Neuronal stem cell (in vitro differentiated cells): ENCODE measurements around the gene TMEM181.
"Not testable (repeated sequence)": the region's sequence is repeated elsewhere in the genome, so short reads cannot be mapped to it uniquely, and the experiment has no call there.

Experiments
- DNase-seq: peaks from one replicate; pipeline ENCODE4 v3.0.0-alpha.2; 2013; ENCODE audit warnings: low spot score
- H2AFZ ChIP-seq: one replicate; pipeline ENCODE4 v1.6.1; 2013; ENCODE audit warnings: mild to moderate bottlenecking, low read length, inconsistent platforms
- H2AK5ac ChIP-seq: 2 replicates; pipeline ENCODE4 v1.6.1; 2013; ENCODE audit warnings: low read depth, mild to moderate bottlenecking, inconsistent platforms, low read length, moderate library complexity, mixed read lengths
- H2BK120ac ChIP-seq: 2 replicates; pipeline ENCODE4 v1.6.1; 2013; ENCODE audit warnings: low read depth, mild to moderate bottlenecking, inconsistent platforms, low read length, moderate library complexity, mixed read lengths
- H2BK12ac ChIP-seq: one replicate; pipeline ENCODE4 v1.6.1; 2013; ENCODE audit warnings: low read length, inconsistent platforms
- H2BK15ac ChIP-seq: 2 replicates; pipeline ENCODE4 v1.6.1; 2013; ENCODE audit warnings: mild to moderate bottlenecking, low read length, inconsistent platforms, mixed read lengths
- H2BK5ac ChIP-seq: one replicate; pipeline ENCODE4 v1.6.1; 2013; ENCODE audit warnings: inconsistent platforms, mild to moderate bottlenecking, low read length, moderate library complexity
- H3K14ac ChIP-seq: one replicate; pipeline ENCODE4 v1.6.1; 2013; ENCODE audit warnings: low read length, inconsistent platforms
- H3K18ac ChIP-seq: 2 replicates; pipeline ENCODE4 v1.6.1; 2013; ENCODE audit warnings: low read length, inconsistent platforms
- H3K23ac ChIP-seq: 2 replicates; pipeline ENCODE4 v1.6.1; 2013; ENCODE audit warnings: low read depth, mild to moderate bottlenecking, mixed read lengths, low read length, inconsistent platforms; ENCODE audit not compliant: poor library complexity
- H3K27ac ChIP-seq: replicated peaks from 3 replicates; pipeline ENCODE4 v1.5.1; 2013; ENCODE audit warnings: low read length, inconsistent platforms
- H3K27me3 ChIP-seq, 3 experiments: 2 replicates each; pipeline ENCODE4 v1.6.1; 2013; ENCODE audit warnings: low read length in 3 of 3, mild to moderate bottlenecking in 2 of 3, inconsistent platforms in 1 of 3, low read depth in 1 of 3, mixed read lengths in 1 of 3, moderate library complexity in 1 of 3; ENCODE audit not compliant: control insufficient read depth in 3 of 3, insufficient read depth in 3 of 3
- H3K36me3 ChIP-seq, 2 donors: replicated peaks in 1 of 2; 2 replicates each; pipeline ENCODE4 v1.6.1; 2013; ENCODE audit warnings: low read length in 2 of 2; ENCODE audit not compliant: control insufficient read depth in 2 of 2, insufficient read depth in 2 of 2
- H3K4ac ChIP-seq: 2 replicates; pipeline ENCODE4 v1.6.1; 2013; ENCODE audit warnings: inconsistent platforms, mild to moderate bottlenecking, low read length, moderate library complexity
- H3K4me1 ChIP-seq, 2 donors: 1 replicate in 1 of 2; 2 replicates in 1 of 2; pipeline ENCODE4 v1.6.1; 2013; ENCODE audit warnings: low read length in 2 of 2, low read depth in 1 of 2; ENCODE audit not compliant: control insufficient read depth in 2 of 2, insufficient read depth in 1 of 2
- H3K4me2 ChIP-seq: one replicate; pipeline ENCODE4 v1.6.1; 2013; ENCODE audit warnings: mild to moderate bottlenecking, low read length, inconsistent platforms; ENCODE audit not compliant: insufficient read depth, poor library complexity, severe bottlenecking
- H3K4me3 ChIP-seq, 2 donors: 2 replicates each; pipeline ENCODE4 v1.5.1; 2013; ENCODE audit warnings: low read length in 2 of 2, mild to moderate bottlenecking in 2 of 2, inconsistent platforms in 1 of 2, moderate library complexity in 1 of 2
- H3K79me1 ChIP-seq: one replicate; pipeline ENCODE4 v1.6.1; 2013; ENCODE audit warnings: low read depth, mild to moderate bottlenecking, inconsistent platforms, low read length, moderate library complexity
- H3K9ac ChIP-seq: one replicate; pipeline ENCODE4 v1.6.1; 2013; ENCODE audit warnings: mild to moderate bottlenecking, low read depth, low read length, inconsistent platforms; ENCODE audit not compliant: poor library complexity
- H3K9me3 ChIP-seq, 2 donors: replicated peaks in 1 of 2; 2 replicates each; pipeline versions ENCODE3 to v1.6.1; 2013; ENCODE audit warnings: low read length in 2 of 2, mild to moderate bottlenecking in 2 of 2, inconsistent platforms in 1 of 2, low read depth in 1 of 2, mixed read lengths in 1 of 2, moderate library complexity in 1 of 2; ENCODE audit not compliant: control insufficient read depth in 2 of 2, insufficient read depth in 1 of 2
- H4K8ac ChIP-seq: one replicate; pipeline ENCODE4 v1.6.1; 2013; ENCODE audit warnings: low read depth, mild to moderate bottlenecking, inconsistent platforms, low read length, moderate library complexity
- H4K91ac ChIP-seq: one replicate; pipeline ENCODE4 v1.6.1; 2013; ENCODE audit warnings: low read length, low read depth, mild to moderate bottlenecking, inconsistent platforms; ENCODE audit not compliant: poor library complexity
- WGBS, 2 donors: extraction: QIAGEN DNeasy Blood & Tissue Kit; methylation state at CpG; one replicate each; pipeline ENCODE4 v1.1.7; 2013; ENCODE audit warnings: missing lambda C conversion rate in 2 of 2, mixed read lengths in 1 of 2; ENCODE audit not compliant: insufficient read length in 2 of 2, insufficient replicate concordance in 1 of 2; ENCODE audit errors: extremely low coverage in 2 of 2; 5-methylcytosine and 5-hydroxymethylcytosine counted together

Gene TMEM181

DNA sequence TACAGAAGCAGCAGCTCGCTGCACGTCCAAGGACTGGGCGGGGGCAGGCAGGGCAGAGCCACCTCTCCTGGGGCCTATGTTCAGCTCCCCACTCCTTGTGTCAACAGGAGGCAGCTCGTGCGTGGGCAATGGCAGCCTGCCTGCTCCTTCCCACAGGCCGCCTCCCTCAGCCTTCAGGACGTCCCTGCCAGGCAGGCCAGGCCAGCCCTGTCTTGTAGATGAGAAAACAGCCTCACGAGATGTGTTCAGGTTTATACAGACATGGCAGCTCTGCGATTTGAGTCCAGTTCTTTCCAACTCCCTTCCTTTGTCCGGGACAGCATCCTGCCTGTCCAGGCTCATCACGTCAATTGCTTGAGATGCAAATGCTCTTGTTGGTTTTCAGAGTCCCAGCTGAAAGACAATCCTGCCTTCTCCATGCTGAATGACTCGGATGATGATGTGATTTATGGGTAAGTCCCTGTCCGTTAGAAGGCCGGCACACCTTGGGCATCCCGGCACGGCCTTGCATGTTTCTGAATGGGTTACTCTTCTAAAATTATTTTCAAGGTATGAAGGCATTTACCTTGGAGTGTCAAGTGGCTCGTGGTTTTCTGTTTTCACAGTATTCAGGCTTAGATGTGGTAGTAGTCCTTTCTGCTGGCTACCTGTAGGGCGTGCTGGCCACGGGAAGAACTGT, 71.2 kb downstream of the TMEM181 start:
- no peaks in the 10 kb centered on the region for H3K27me3 ChIP-seq
- H3K36me3 ChIP-seq, result peaks cover 17 to 94% of the 10 kb centered on the region in 2 donors
- no peaks in the 10 kb centered on the region for H3K9me3 ChIP-seq
- H2BK5ac ChIP-seq, result no peak overlapping the region
- peak overlapping the region; percentile 82 for H3K9ac ChIP-seq
- no peak overlapping the region for H3K14ac ChIP-seq
- H4K8ac ChIP-seq, result peak overlapping the region; percentile 74
- H2BK12ac ChIP-seq, result no peak overlapping the region
- H3K4me2 ChIP-seq, result no peak overlapping the region
- no peak overlapping the region for H2AK5ac ChIP-seq
- H2BK120ac ChIP-seq, result peak overlapping the region; percentile 16
- H3K4me1 ChIP-seq, result peaks cover 0 to 2% of the 10 kb centered on the region in 2 donors
- DNase-seq, result no peak
- H3K4me3 ChIP-seq, result no peak overlapping the region
- H3K18ac ChIP-seq, result peak overlapping the region; percentile 18
- no peak overlapping the region for H3K27ac ChIP-seq
- no CpG with 5 or more reads among the region's 19 CpGs for WGBS, 2 donors
- H3K4ac ChIP-seq, result no peak overlapping the region
- H4K91ac ChIP-seq, result no peak overlapping the region
- no peak overlapping the region for H2AFZ ChIP-seq
- peak overlapping the region; percentile 62 for H3K23ac ChIP-seq
- no peak overlapping the region for H2BK15ac ChIP-seq
- no peaks in the 10 kb centered on the region for H3K79me1 ChIP-seq

DNA sequence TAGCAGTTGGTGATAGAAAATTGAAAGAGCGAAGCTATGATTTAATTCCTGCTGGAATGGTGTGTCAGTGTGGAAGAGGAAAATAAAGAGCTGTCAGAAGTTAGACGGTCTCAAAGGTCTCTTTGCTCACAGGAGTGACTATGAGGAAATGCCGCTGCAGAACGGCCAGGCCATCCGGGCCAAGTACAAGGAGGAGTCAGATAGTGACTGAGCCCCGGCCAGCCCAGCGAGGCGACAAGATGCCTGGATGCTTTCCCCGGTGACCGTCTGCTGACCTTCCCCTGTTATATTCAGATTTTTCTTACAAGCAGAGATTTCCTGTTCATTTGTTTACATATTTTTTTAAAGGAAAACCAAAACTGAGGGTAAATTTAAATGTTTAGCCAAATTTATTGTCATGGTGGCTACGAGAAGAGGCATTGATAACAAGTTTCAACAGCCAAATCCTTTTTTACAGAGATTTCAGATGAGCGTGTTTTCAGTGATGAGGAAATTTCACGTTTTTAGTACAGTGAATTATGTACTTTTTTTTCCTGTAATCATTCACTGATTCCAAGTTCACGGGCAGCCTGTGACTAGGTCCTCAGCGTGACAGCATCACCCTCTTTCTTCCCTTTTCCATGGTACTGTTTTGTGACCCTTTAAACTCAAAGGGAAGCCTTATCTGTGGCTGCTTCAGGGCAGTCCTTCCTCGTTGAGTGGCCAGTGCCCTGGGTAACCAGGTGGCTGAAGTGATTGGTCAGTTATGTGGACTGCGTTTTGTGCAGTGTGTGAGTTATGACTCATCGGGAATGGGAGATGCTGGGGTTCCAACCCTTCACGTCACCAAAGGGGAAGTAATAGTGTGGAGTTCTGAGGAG, 72.0 kb downstream of the TMEM181 start:
- WGBS, 2 donors, result no CpG with 5 or more reads among the region's 19 CpGs
- Histone ChIP-seq H3K79me1 (no peaks in the 10 kb centered on the region), H3K4me1 (peaks cover 0 to 2% of the 10 kb centered on the region in 2 donors), H3K27ac (no peak overlapping the region), H3K4me2 (no peak overlapping the region), H3K36me3 (peaks cover 16 to 94% of the 10 kb centered on the region in 2 donors), H2BK12ac (no peak overlapping the region), H2AK5ac (no peak overlapping the region), H3K23ac (no peak overlapping the region), H3K18ac (no peak overlapping the region), H3K4ac (no peak overlapping the region), H3K27me3 (no peaks in the 10 kb centered on the region), H2BK15ac (no peak overlapping the region), H3K4me3 (no peak overlapping the region), H3K14ac (no peak overlapping the region), H4K8ac (peak overlapping the region; percentile 94), H2BK5ac (no peak overlapping the region), H2AFZ (no peak overlapping the region), H3K9me3 (no peaks in the 10 kb centered on the region), H4K91ac (no peak overlapping the region), H2BK120ac (no peak overlapping the region), H3K9ac (no peak overlapping the region)
- DNase-seq, result no peak

DNA sequence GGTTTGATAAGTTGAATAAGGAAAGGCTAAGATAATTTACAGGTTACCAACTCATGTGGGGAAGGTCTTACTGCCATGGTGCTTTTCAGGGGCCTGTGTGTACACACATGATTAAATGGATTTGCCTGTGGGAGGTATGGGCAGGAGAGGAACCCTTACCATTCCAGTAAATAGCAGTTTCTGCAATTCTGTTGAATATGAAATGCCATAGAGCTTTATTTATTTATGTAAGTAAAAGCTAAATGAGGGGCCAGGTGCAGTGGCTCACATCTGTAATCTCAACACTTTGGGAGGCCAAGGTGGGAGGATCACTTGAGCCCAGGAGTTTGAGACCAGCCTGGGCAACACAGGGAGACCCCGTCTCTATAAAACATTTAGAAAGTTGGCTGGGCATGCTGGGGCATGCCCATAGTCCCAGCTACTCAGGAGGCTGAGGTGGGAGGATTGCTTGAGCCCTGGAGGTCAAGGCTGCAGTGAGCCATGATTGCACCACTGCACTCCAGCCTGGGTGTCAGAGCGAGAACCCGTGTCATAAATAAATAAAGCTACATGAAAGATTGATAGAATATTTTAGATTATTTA, 72.7 kb downstream of the TMEM181 start:
- not testable (repeated sequence) for H3K27me3 ChIP-seq, H3K4me2 ChIP-seq, H3K18ac ChIP-seq, H3K23ac ChIP-seq, H3K4ac ChIP-seq, H3K27ac ChIP-seq, H3K4me3 ChIP-seq, H3K9me3 ChIP-seq, H4K8ac ChIP-seq, H2BK12ac ChIP-seq, H4K91ac ChIP-seq, H3K4me1 ChIP-seq, H3K79me1 ChIP-seq, H3K9ac ChIP-seq, H2BK15ac ChIP-seq, H2BK120ac ChIP-seq, H2BK5ac ChIP-seq, H2AK5ac ChIP-seq, H2AFZ ChIP-seq, H3K14ac ChIP-seq, DNase-seq
- H3K36me3 ChIP-seq, result peaks cover 13 to 94% of the 10 kb centered on the region in 2 donors
- no CpG with 5 or more reads among the region's 3 CpGs for WGBS, 2 donors

DNA sequence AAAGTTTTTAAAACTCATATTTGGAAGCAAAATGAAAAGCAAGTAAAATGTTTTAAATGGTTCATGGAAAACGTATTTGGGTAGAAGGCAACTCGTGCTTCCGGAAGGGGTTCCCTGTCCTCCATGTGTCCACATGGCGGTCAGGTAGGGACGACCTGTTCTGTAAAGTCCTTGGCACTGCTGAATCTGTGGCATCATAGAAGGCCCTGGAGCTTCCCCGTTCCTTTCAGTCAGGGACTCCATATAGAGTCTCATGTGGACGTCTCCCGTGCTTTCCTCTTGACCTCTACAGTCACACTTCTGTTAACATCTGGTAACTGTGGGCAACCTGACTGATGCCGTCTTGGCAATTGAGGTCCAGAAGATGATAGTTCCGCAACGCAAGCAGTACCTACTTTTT, 73.2 kb downstream of the TMEM181 start:
- Histone ChIP-seq H3K79me1 (no peaks in the 10 kb centered on the region), H2BK5ac (no peak overlapping the region), H3K4ac (no peak overlapping the region), H3K27ac (no peak overlapping the region), H3K4me1 (peaks cover 0 to 2% of the 10 kb centered on the region in 2 donors), H2BK12ac (no peak overlapping the region), H4K8ac (no peak overlapping the region), H3K36me3 (peaks cover 13 to 94% of the 10 kb centered on the region in 2 donors), H2BK15ac (no peak overlapping the region), H3K4me2 (no peak overlapping the region), H2AK5ac (no peak overlapping the region), H3K18ac (peak overlapping the region; percentile 24), H3K27me3 (no peaks in the 10 kb centered on the region), H3K4me3 (no peak overlapping the region), H4K91ac (no peak overlapping the region), H3K9me3 (no peaks in the 10 kb centered on the region), H2BK120ac (no peak overlapping the region), H3K23ac (no peak overlapping the region), H3K14ac (no peak overlapping the region), H3K9ac (no peak overlapping the region), H2AFZ (no peak overlapping the region)
- no CpG with 5 or more reads among the region's 11 CpGs for WGBS, 2 donors
- DNase-seq, result no peak
